ENCODE results near the gene AHNAK2. TPM values are rescaled to one million over a fixed set of nuclear protein-coding genes. Genes with fewer than 3 reads are reported as not detected.

Gene AHNAK2
- total and polyA plus RNA-seq, 2 of the 13 experiments (the other 11 are each of a cell fraction or from before 2014, with no cell fraction given) = 0.11 to 0.18 TPM

DNA sequence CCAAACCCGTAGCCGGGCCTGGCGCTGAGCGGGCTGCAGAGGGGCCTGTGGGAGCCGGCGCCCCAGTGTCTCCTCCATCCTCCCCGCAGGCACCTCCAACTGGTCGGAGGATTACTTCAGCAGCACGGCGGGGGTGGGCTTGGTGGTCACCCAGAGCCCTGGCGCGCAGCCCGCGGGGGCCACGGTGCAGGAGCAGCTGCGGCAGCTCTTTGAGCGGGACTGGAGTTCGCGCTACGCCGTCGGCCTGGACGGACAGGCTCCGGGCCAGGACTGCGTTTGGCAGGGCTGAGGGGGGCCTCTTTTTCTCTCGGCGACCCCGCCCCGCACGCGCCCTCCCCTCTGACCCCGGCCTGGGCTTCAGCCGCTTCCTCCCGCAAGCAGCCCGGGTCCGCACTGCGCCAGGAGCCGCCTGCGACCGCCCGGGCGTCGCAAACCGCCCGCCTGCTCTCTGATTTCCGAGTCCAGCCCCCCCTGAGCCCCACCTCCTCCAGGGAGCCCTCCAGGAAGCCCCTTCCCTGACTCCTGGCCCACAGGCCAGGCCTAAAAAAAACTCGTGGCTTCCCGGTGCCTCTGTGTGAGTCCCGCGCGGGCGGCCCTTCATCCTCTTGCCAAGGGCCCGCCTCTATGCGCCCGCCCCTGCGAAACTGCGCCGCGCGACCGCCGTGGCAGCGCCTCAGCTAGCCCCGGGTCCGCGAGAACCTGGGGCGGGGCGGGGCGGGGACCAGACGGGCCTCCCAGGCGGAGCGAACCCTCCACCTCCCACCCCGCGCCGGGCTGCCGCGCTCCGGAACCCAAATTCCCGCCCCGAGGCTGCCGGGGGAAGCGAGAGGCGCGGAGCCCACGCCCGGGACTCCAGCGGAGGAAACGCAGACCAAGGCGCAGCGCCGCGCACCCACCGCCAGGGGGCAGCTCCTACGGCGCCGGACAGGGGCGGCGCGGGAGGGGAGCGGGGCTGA lies 45.2 kb downstream of the AHNAK2 start (continued):
- TF ChIP-seq, protein P1, sequence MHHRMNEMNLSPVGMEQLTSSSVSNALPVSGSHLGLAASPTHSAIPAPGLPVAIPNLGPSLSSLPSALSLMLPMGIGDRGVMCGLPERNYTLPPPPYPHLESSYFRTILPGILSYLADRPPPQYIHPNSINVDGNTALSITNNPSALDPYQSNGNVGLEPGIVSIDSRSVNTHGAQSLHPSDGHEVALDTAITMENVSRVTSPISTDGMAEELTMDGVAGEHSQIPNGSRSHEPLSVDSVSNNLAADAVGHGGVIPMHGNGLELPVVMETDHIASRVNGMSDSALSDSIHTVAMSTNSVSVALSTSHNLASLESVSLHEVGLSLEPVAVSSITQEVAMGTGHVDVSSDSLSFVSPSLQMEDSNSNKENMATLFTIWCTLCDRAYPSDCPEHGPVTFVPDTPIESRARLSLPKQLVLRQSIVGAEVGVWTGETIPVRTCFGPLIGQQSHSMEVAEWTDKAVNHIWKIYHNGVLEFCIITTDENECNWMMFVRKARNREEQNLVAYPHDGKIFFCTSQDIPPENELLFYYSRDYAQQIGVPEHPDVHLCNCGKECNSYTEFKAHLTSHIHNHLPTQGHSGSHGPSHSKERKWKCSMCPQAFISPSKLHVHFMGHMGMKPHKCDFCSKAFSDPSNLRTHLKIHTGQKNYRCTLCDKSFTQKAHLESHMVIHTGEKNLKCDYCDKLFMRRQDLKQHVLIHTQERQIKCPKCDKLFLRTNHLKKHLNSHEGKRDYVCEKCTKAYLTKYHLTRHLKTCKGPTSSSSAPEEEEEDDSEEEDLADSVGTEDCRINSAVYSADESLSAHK (CRISPR knock-in tag; IDR thresholded peaks at IDR 0.05; ENCODE audit: borderline replicate concordance) = no peak
- TF ChIP-seq NFRKB (IDR thresholded peaks at IDR 0.05) = no peak
- TF ChIP-seq ZGPAT (CRISPR knock-in tag; IDR thresholded peaks at IDR 0.05) = no peak
- TF ChIP-seq ZNF33A (CRISPR knock-in tag; IDR thresholded peaks at IDR 0.05; ENCODE audit: borderline replicate concordance) = no peak
- no peak for TF ChIP-seq ATM (IDR thresholded peaks at IDR 0.05; ENCODE audit: borderline replicate concordance)
- TF ChIP-seq ZNF496 (CRISPR knock-in tag; IDR thresholded peaks at IDR 0.05; ENCODE audit: insufficient replicate concordance) = no peak
- no peak for TF ChIP-seq ZNF547 (CRISPR knock-in tag; IDR thresholded peaks at IDR 0.05)
- TF ChIP-seq, protein P2, sequence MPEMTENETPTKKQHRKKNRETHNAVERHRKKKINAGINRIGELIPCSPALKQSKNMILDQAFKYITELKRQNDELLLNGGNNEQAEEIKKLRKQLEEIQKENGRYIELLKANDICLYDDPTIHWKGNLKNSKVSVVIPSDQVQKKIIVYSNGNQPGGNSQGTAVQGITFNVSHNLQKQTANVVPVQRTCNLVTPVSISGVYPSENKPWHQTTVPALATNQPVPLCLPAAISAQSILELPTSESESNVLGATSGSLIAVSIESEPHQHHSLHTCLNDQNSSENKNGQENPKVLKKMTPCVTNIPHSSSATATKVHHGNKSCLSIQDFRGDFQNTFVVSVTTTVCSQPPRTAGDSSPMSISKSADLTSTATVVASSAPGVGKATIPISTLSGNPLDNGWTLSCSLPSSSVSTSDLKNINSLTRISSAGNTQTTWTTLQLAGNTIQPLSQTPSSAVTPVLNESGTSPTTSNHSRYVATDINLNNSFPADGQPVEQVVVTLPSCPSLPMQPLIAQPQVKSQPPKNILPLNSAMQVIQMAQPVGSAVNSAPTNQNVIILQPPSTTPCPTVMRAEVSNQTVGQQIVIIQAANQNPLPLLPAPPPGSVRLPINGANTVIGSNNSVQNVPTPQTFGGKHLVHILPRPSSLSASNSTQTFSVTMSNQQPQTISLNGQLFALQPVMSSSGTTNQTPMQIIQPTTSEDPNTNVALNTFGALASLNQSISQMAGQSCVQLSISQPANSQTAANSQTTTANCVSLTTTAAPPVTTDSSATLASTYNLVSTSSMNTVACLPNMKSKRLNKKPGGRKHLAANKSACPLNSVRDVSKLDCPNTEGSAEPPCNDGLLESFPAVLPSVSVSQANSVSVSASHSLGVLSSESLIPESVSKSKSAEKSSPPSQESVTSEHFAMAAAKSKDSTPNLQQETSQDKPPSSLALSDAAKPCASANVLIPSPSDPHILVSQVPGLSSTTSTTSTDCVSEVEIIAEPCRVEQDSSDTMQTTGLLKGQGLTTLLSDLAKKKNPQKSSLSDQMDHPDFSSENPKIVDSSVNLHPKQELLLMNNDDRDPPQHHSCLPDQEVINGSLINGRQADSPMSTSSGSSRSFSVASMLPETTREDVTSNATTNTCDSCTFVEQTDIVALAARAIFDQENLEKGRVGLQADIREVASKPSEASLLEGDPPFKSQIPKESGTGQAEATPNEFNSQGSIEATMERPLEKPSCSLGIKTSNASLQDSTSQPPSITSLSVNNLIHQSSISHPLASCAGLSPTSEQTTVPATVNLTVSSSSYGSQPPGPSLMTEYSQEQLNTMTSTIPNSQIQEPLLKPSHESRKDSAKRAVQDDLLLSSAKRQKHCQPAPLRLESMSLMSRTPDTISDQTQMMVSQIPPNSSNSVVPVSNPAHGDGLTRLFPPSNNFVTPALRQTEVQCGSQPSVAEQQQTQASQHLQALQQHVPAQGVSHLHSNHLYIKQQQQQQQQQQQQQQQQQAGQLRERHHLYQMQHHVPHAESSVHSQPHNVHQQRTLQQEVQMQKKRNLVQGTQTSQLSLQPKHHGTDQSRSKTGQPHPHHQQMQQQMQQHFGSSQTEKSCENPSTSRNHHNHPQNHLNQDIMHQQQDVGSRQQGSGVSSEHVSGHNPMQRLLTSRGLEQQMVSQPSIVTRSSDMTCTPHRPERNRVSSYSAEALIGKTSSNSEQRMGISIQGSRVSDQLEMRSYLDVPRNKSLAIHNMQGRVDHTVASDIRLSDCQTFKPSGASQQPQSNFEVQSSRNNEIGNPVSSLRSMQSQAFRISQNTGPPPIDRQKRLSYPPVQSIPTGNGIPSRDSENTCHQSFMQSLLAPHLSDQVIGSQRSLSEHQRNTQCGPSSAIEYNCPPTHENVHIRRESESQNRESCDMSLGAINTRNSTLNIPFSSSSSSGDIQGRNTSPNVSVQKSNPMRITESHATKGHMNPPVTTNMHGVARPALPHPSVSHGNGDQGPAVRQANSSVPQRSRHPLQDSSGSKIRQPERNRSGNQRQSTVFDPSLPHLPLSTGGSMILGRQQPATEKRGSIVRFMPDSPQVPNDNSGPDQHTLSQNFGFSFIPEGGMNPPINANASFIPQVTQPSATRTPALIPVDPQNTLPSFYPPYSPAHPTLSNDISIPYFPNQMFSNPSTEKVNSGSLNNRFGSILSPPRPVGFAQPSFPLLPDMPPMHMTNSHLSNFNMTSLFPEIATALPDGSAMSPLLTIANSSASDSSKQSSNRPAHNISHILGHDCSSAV (CRISPR knock-in tag; IDR thresholded peaks at IDR 0.05; ENCODE audit: borderline replicate concordance) = no peak
- TF ChIP-seq TBX3 (IDR thresholded peaks at IDR 0.05; ENCODE audit: borderline replicate concordance) = no peak
- TF ChIP-seq KLF13 (CRISPR knock-in tag; IDR thresholded peaks at IDR 0.05) = no peak
- TF ChIP-seq ZSCAN22 (CRISPR knock-in tag; IDR thresholded peaks at IDR 0.05) = no peak
- no peak for TF ChIP-seq CENPT (CRISPR knock-in tag; IDR thresholded peaks at IDR 0.05; ENCODE audit: low read depth)
- TF ChIP-seq HOXA3 (CRISPR knock-in tag; IDR thresholded peaks at IDR 0.05) = peak; percentile 28; the same call in 1 of the 2 replicates
- TF ChIP-seq YEATS4 (CRISPR knock-in tag; IDR thresholded peaks at IDR 0.05; ENCODE audit: borderline replicate concordance) = no peak
- TF ChIP-seq ZNF850 (CRISPR knock-in tag; conservative IDR thresholded peaks at IDR 0.05) = no peak
- TF ChIP-seq XRCC5 (optimal IDR thresholded peaks at IDR 0.05; ENCODE audit: low read length) = no peak
- no peak for TF ChIP-seq CBFB (CRISPR knock-in tag; IDR thresholded peaks at IDR 0.05)
- TF ChIP-seq TRIM24 (CRISPR knock-in tag; IDR thresholded peaks at IDR 0.05) = no peak
